KMS-11 (cell line): ENCODE results near the gene DIP2C.

Experiments used
- H2AFZ ChIP-seq: fragments of 200-600 bp; sonication (generic); 2 replicates; pipeline ENCODE4 v1.6.1; 2016; ENCODE audit warnings: antibody characterized with exemption, mixed run types, low read depth
- H3K27ac ChIP-seq: fragments of 200-600 bp; sonication (generic); 2 replicates; pipeline ENCODE4 v1.6.1; 2016; ENCODE audit warnings: mild to moderate bottlenecking, mixed run types
- H3K27me3 ChIP-seq: fragments of 200-600 bp; sonication (generic); 2 replicates; pipeline ENCODE4 v1.6.1; 2017; ENCODE audit warnings: mild to moderate bottlenecking, low read depth, mixed run types, moderate library complexity; ENCODE audit not compliant: insufficient read depth
- H3K36me3 ChIP-seq: fragments of 200-600 bp; sonication (generic); 2 replicates; pipeline ENCODE4 v1.6.1; 2017; ENCODE audit warnings: mild to moderate bottlenecking, mixed run types; ENCODE audit not compliant: insufficient read depth
- H3K4me1 ChIP-seq: fragments of 200-600 bp; sonication (generic); 2 replicates; pipeline ENCODE4 v1.6.1; 2016; ENCODE audit warnings: mild to moderate bottlenecking, low read depth, mixed run types; ENCODE audit not compliant: poor library complexity, severe bottlenecking
- H3K4me2 ChIP-seq: fragments of 200-600 bp; sonication (generic); 2 replicates; pipeline ENCODE4 v1.7.0; 2016; ENCODE audit warnings: mild to moderate bottlenecking, mixed run types
- H3K4me3 ChIP-seq: fragments of 200-600 bp; sonication (generic); IDR thresholded peaks from 2 replicates; pipeline ENCODE4 v1.6.1; 2017; ENCODE audit warnings: low read depth, low read length, mixed read lengths; ENCODE audit not compliant: insufficient read depth
- H3K79me2 ChIP-seq: fragments of 200-600 bp; sonication (generic); 2 replicates; pipeline ENCODE4 v1.6.1; 2016; ENCODE audit warnings: low read depth, mixed run types; ENCODE audit not compliant: insufficient read depth
- H3K9ac ChIP-seq: fragments of 200-600 bp; sonication (generic); 2 replicates; pipeline ENCODE4 v1.6.1; 2016; ENCODE audit warnings: mild to moderate bottlenecking, mixed run types
- H4K20me1 ChIP-seq: fragments of 200-600 bp; sonication (generic); 2 replicates; pipeline ENCODE4 v1.6.1; 2016; ENCODE audit warnings: mild to moderate bottlenecking, mixed run types; ENCODE audit not compliant: insufficient read depth
- TF ChIP-seq, protein P1 (sequence below): fragments of 200-600 bp; sonication (generic); conservative IDR thresholded peaks from 2 replicates; pipeline ENCODE4 v1.6.1; 2017; ENCODE audit warnings: low read depth, mild to moderate bottlenecking, antibody characterized with exemption, low read length, moderate library complexity, mixed read lengths

The DIP2C gene

GRCh38 chr10:320771-321170, 368.7 kb downstream of the DIP2C start:
- Histone ChIP-seq H3K36me3 (no peaks in the 10 kb centered on the region), H3K9ac (no peak overlapping the region), H3K4me3 (no peak overlapping the region), H3K79me2 (no peaks in the 10 kb centered on the region), H3K4me1 (no peaks in the 10 kb centered on the region), H2AFZ (no peak overlapping the region), H3K27ac (no peak overlapping the region), H4K20me1 (no peaks in the 10 kb centered on the region), H3K27me3 (no peaks in the 10 kb centered on the region), H3K4me2 (no peak overlapping the region)
- TF ChIP-seq, protein P1, sequence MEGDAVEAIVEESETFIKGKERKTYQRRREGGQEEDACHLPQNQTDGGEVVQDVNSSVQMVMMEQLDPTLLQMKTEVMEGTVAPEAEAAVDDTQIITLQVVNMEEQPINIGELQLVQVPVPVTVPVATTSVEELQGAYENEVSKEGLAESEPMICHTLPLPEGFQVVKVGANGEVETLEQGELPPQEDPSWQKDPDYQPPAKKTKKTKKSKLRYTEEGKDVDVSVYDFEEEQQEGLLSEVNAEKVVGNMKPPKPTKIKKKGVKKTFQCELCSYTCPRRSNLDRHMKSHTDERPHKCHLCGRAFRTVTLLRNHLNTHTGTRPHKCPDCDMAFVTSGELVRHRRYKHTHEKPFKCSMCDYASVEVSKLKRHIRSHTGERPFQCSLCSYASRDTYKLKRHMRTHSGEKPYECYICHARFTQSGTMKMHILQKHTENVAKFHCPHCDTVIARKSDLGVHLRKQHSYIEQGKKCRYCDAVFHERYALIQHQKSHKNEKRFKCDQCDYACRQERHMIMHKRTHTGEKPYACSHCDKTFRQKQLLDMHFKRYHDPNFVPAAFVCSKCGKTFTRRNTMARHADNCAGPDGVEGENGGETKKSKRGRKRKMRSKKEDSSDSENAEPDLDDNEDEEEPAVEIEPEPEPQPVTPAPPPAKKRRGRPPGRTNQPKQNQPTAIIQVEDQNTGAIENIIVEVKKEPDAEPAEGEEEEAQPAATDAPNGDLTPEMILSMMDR = no peak

DNA sequence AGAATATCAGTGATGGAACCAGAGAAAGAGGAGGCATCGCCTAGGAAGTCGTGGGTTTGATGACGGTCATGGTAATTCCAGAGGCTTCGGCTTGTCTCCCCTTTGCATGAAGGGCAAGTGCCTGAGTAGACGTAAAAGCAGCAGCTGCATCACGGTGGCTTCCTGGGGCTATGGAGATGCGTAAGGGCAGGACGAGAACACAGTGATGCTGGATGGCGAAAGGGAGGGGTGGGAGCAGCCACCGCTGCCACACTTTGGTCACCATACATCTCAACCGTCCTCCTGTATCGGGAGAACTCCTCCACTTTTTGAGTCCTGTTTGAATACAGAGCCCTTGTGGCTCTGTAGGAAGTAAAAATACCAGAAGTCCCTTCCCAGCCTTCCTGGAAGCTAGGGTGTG, 371.5 kb downstream of the DIP2C start:
- Histone ChIP-seq H3K79me2 (no peaks in the 10 kb centered on the region), H3K9ac (no peak overlapping the region), H2AFZ (no peak overlapping the region), H3K4me3 (no peak overlapping the region), H3K36me3 (no peaks in the 10 kb centered on the region), H3K27me3 (no peaks in the 10 kb centered on the region), H3K4me2 (no peak overlapping the region), H3K27ac (no peak overlapping the region), H4K20me1 (no peaks in the 10 kb centered on the region), H3K4me1 (no peaks in the 10 kb centered on the region)
- TF ChIP-seq, protein P1 = no peak

DNA sequence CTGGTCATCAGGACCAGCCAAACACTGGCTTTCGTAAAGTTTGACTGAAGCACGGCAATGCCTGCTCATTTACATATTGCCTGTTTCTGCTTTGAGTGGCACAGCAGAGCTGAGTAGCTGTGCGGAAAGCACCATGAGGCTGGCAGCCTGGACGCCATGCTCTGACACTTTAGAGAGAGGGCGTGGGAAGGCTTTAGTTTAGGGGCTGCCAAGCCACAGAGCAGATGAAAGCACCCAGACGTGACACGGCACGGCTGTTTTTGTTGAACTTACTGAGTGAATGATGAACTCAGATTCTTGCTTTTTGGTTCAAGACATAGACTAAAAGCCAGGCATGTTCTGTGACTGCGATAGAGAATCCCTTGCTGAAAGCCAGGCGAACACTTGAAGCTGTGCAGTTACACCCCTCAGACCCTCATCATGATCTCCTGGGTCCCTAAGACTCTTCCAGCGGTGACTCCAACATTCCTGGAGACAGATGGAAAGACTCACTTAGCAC, 372.1 kb downstream of the DIP2C start:
- H3K27me3 ChIP-seq = no peaks in the 10 kb centered on the region
- H3K79me2 ChIP-seq = no peaks in the 10 kb centered on the region
- no peaks in the 10 kb centered on the region for H4K20me1 ChIP-seq
- H3K4me3 ChIP-seq = no peak overlapping the region
- no peaks in the 10 kb centered on the region for H3K4me1 ChIP-seq
- H3K9ac ChIP-seq = no peak overlapping the region
- TF ChIP-seq, protein P1 = no peak
- H3K36me3 ChIP-seq = no peaks in the 10 kb centered on the region
- H3K27ac ChIP-seq = no peak overlapping the region
- H2AFZ ChIP-seq = no peak overlapping the region
- no peak overlapping the region for H3K4me2 ChIP-seq

DNA sequence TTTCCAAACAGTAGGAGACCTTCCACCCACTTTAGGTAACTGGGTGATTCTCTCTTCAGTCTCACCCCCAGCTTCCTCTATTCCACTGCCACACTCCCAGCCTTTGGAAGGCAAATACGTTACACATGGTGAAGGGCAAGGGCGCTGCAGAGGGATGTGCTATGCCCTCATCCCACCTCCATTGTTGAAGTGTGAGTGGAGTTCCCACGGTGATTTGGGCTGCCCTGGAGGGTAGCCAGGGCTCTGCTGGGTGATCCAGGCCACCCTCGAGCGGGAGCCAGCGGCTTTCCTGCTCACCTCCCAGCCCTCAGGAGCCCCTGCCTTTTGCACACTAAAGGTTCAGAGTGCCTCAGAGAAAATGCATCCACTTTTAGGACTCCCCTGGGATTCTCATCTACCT, 373.1 kb downstream of the DIP2C start:
- no peak overlapping the region for H3K9ac ChIP-seq
- H3K79me2 ChIP-seq = no peaks in the 10 kb centered on the region

More for the DNA sequence above, 373.1 kb downstream of the DIP2C start:
- no peak overlapping the region for H3K27ac ChIP-seq
- H3K4me3 ChIP-seq = no peak overlapping the region
- TF ChIP-seq, protein P1 = no peak
- H3K27me3 ChIP-seq = no peaks in the 10 kb centered on the region
- no peak overlapping the region for H2AFZ ChIP-seq
- H4K20me1 ChIP-seq = no peaks in the 10 kb centered on the region
- no peaks in the 10 kb centered on the region for H3K4me1 ChIP-seq
- H3K4me2 ChIP-seq = no peak overlapping the region
- H3K36me3 ChIP-seq = no peaks in the 10 kb centered on the region
